GM23338 (cell line): ENCODE results near the gene TOR1AIP1. TPM values are rescaled to one million over a fixed set of nuclear protein-coding genes. Genes with fewer than 3 reads are reported as not detected.

Experiments used
- ATAC-seq: fragments of 200-7000 bp; cut with Tn5 transposase; 3 replicates; pipeline ENCODE4 v1.9.1; 2020
- DNase-seq: peaks from one replicate; pipeline ENCODE4 v3.0.0-alpha.2; 2015; ENCODE audit warnings: low spot score
- H2AFZ ChIP-seq: fragments of 200-600 bp; sonication (generic); 2 replicates; pipeline ENCODE4 v1.8.0; 2016; ENCODE audit warnings: antibody characterized with exemption, mild to moderate bottlenecking, moderate library complexity
- H3F3A ChIP-seq: fragments of 200-600 bp; sonication (generic); replicated peaks from 2 replicates; pipeline ENCODE4 v1.8.0; 2017; ENCODE audit warnings: antibody characterized with exemption, mixed run types, low read depth
- H3K27ac ChIP-seq: fragments of 200-600 bp; sonication (generic); 2 replicates; pipeline ENCODE4 v1.6.1; 2016; ENCODE audit warnings: low read depth
- H3K27me3 ChIP-seq: fragments of 200-600 bp; sonication (generic); 2 replicates; pipeline ENCODE4 v1.8.0; 2016; ENCODE audit warnings: mild to moderate bottlenecking, mixed run types, moderate library complexity; ENCODE audit not compliant: insufficient read depth
- H3K36me3 ChIP-seq: fragments of 200-600 bp; sonication (generic); 2 replicates; pipeline ENCODE4 v1.8.0; 2016; ENCODE audit warnings: mild to moderate bottlenecking; ENCODE audit not compliant: insufficient read depth
- H3K4me1 ChIP-seq: fragments of 200-600 bp; sonication (generic); 2 replicates; pipeline ENCODE4 v1.8.0; 2016; ENCODE audit warnings: mild to moderate bottlenecking, moderate library complexity; ENCODE audit not compliant: insufficient read depth
- H3K4me2 ChIP-seq: fragments of 200-600 bp; sonication (generic); 2 replicates; pipeline ENCODE4 v1.7.1; 2017; ENCODE audit warnings: mixed run types
- H3K4me3 ChIP-seq: fragments of 200-600 bp; sonication (generic); 2 replicates; pipeline ENCODE4 v1.6.1; 2016; ENCODE audit warnings: mixed run types
- H3K79me2 ChIP-seq: fragments of 200-600 bp; sonication (generic); replicated peaks from 2 replicates; pipeline ENCODE4 v1.8.0; 2017; ENCODE audit warnings: mild to moderate bottlenecking; ENCODE audit not compliant: insufficient read depth
- H3K9me2 ChIP-seq: fragments of 200-600 bp; sonication (generic); 2 replicates; pipeline ENCODE4 v1.8.0; 2017; ENCODE audit not compliant: insufficient read depth
- H4K20me1 ChIP-seq: fragments of 200-600 bp; sonication (generic); replicated peaks from 2 replicates; pipeline ENCODE4 v1.8.0; 2017; ENCODE audit warnings: mild to moderate bottlenecking; ENCODE audit not compliant: insufficient read depth
- H3K27ac Mint-ChIP-seq: 2 replicates; pipeline ENCODE4 v1.8.0; 2020; ENCODE audit warnings: inconsistent platforms, mild to moderate bottlenecking, moderate library complexity, mixed read lengths
- H3K27me3 Mint-ChIP-seq: 3 replicates; pipeline ENCODE4 v1.8.0; 2022; ENCODE audit warnings: low read depth, mild to moderate bottlenecking, moderate library complexity, mixed read lengths, inconsistent platforms; ENCODE audit not compliant: insufficient read depth, poor library complexity
- H3K36me3 Mint-ChIP-seq: 3 replicates; pipeline ENCODE4 v1.8.0; 2021; ENCODE audit warnings: low read depth, mild to moderate bottlenecking, inconsistent platforms, moderate library complexity, mixed read lengths
- H3K4me1 Mint-ChIP-seq: 3 replicates; pipeline ENCODE4 v1.8.0; 2020; ENCODE audit warnings: mild to moderate bottlenecking, inconsistent platforms, mixed read lengths
- H3K4me3 Mint-ChIP-seq: 3 replicates; pipeline ENCODE4 v1.8.0; 2021; ENCODE audit warnings: moderate library complexity, mild to moderate bottlenecking, inconsistent platforms, mixed read lengths
- H3K9me3 Mint-ChIP-seq: 3 replicates; pipeline ENCODE4 v1.8.0; 2020; ENCODE audit warnings: moderate library complexity, mild to moderate bottlenecking, inconsistent platforms, mixed read lengths
- CREB1 ChIP-seq: fragments of 250-450 bp; sonication (Bioruptor Pico); IDR thresholded peaks from 2 replicates; pipeline ENCODE4 v1.5.0; 2020; ENCODE audit warnings: low read depth, mild to moderate bottlenecking, moderate library complexity
- EZH2phosphoT487 ChIP-seq: fragments of 200-600 bp; sonication (generic); IDR thresholded peaks from one replicate; pipeline ENCODE4 v1.8.1; 2018; ENCODE audit warnings: antibody characterized with exemption; ENCODE audit not compliant: unreplicated experiment
- NANOG ChIP-seq: IDR thresholded peaks from 2 replicates; pipeline ENCODE4 v1.6.1; 2016; ENCODE audit warnings: antibody characterized with exemption, borderline replicate concordance
- POLR2AphosphoS5 ChIP-seq: IDR thresholded peaks from 2 replicates; pipeline ENCODE4 v1.6.1; 2016; ENCODE audit warnings: antibody characterized with exemption, low read depth
- ZNF114 ChIP-seq: fragments of 250-450 bp; sonication (Bioruptor Pico); IDR thresholded peaks from 2 replicates; pipeline ENCODE4 v1.5.0; 2020; ENCODE audit warnings: mild to moderate bottlenecking, moderate library complexity
- ZNF331 ChIP-seq: fragments of 250-450 bp; sonication (Bioruptor Pico); IDR thresholded peaks from 2 replicates; pipeline ENCODE4 v1.5.0; 2020; ENCODE audit warnings: low read depth, mild to moderate bottlenecking, moderate library complexity
- polyA plus RNA-seq: library from polyadenylated mRNA; unstranded; fragments of >200 nt; fragmentation: Nextera tagmentation; extraction: Ambion mirVana; gene quantifications from 2 replicates; pipeline ENCODE4 v1.2.1, GENCODE V29; 2016
- total RNA-seq: library from RNA; depleted of rRNA; stranded (reverse); fragments of >200 nt; shearing (Covaris generic); gene quantifications from 2 replicates; pipeline ENCODE4 v1.2.3, GENCODE V29; 2014
- TF ChIP-seq, protein P1 (sequence below), 2 experiments: fragments of 200-600 bp in 1 of 2; sonication (generic) in 1 of 2; conservative IDR thresholded peaks; 2 replicates each; pipeline versions ENCODE4 v1.5.1 to v1.6.1; 2016 to 2017; ENCODE audit warnings: antibody characterized with exemption in 2 of 2, low read depth in 2 of 2, mild to moderate bottlenecking in 2 of 2, moderate library complexity in 1 of 2
- TF ChIP-seq, protein P2 (sequence below): IDR thresholded peaks from one replicate; pipeline ENCODE4 v1.6.1; 2018; ENCODE audit warnings: antibody characterized with exemption; ENCODE audit not compliant: unreplicated experiment

The TOR1AIP1 gene
- total and polyA plus RNA-seq, 2 experiments from 2014 or later = 16.9 to 20.6 TPM

DNA sequence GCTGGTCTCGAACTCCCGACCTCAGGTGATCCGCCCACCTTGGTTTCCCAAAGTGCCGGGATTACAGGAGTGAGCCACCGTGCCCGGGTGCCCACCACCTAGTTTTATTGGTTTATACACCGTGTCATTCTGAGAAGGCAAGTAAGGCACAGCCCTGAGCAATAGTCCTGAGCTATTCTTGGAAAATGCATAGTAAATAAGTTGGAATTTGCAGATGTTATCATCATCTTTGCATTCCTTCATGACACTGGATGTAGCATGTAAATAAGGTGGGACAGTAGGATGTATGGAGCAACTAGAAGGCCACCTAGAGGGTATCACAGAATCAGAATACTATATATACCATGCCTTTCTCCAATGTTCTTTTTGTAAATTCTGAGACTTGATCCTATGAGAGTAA, 15.5 kb upstream of the TOR1AIP1 start:
- H3K79me2 ChIP-seq = peaks cover 51% of the 10 kb centered on the region
- Mint-ChIP-seq H3K27ac (no peak overlapping the region), H3K4me1 (peaks cover 6% of the 10 kb centered on the region; the same call in 2 of the 3 replicates), H3K36me3 (peaks cover 39% of the 10 kb centered on the region), H3K4me3 (no peak overlapping the region), H3K27me3 (peaks cover 6% of the 10 kb centered on the region), H3K9me3 (no peaks in the 10 kb centered on the region)
- no peak overlapping the region for H3K27ac ChIP-seq
- no peaks in the 10 kb centered on the region for H3K9me2 ChIP-seq
- no peak for ATAC-seq
- H4K20me1 ChIP-seq = 0 out of 2 replicates have a peak, but pooled peaks cover 15% of the 10 kb centered on the region
- 0 out of 2 replicates have a peak, but pooled peaks cover 3% of the 10 kb centered on the region for H3F3A ChIP-seq
- TF ChIP-seq CREB1 (CRISPR knock-in tag) = no peak
- TF ChIP-seq ZNF114 = no peak
- TF ChIP-seq ZNF331 (CRISPR knock-in tag) = no peak
- no peak for TF ChIP-seq EZH2phosphoT487
- TF ChIP-seq POLR2AphosphoS5 = no peak
- no peak overlapping the region for H3K4me2 ChIP-seq
- peaks cover 27% of the 10 kb centered on the region for H3K36me3 ChIP-seq
- DNase-seq = no peak
- H3K27me3 ChIP-seq = no peaks in the 10 kb centered on the region
- H3K4me1 ChIP-seq = no peaks in the 10 kb centered on the region
- no peak overlapping the region for H2AFZ ChIP-seq
- no peak overlapping the region for H3K4me3 ChIP-seq

DNA sequence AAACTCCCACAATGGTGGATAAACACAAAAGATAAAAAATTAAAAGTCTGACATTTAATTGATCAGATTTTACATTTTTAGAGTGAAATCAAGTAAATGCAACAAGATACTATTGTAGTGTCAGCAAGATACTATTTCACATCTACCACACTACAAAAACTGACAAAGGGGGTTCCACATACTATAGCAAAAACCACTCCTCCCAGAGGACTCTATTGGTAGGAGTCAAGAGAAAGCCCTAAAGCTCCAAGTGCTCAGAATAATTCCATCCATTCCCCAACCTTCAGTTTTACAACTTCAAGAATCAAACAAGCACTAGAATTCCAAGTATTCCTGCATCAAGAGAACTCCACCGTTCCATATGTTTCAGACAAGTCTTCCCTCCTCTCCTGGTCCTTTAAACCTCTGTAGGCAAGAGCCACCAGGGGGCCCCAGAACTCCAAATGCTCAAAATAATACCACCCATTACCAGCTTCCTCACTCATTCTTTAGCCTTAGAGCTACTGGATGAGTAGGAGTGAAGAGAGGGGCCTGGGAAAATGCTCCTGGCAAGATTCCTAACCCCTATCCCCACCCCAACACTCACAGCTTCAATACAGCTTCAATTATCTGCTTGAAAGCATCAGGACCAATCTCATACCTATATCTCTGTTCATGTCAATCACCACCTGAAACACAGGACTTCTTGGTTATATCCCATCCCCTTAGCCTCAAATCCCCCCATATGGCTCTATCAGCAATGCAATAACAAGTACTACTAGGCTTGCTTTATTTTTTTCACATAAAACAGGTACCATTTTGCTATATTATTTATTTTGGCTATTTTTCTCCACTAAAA, 14.4 kb upstream of the TOR1AIP1 start:
- no peaks in the 10 kb centered on the region for H3K27me3 ChIP-seq
- H3K9me2 ChIP-seq = no peaks in the 10 kb centered on the region
- 0 out of 2 replicates have a peak, but pooled peaks cover 3% of the 10 kb centered on the region for H3F3A ChIP-seq
- H4K20me1 ChIP-seq = 0 out of 2 replicates have a peak, but pooled peaks cover 15% of the 10 kb centered on the region
- peaks cover 6% of the 10 kb centered on the region for H3K27me3 Mint-ChIP-seq
- peaks cover 6% of the 10 kb centered on the region; the same call in 2 of the 3 replicates for H3K4me1 Mint-ChIP-seq
- H3K27ac ChIP-seq = 0 out of 2 replicates have a peak overlapping the region, but pooled peaks have one; percentile 27
- H3K4me3 Mint-ChIP-seq = no peak overlapping the region
- no peak for TF ChIP-seq NANOG
- TF ChIP-seq, protein P1, sequence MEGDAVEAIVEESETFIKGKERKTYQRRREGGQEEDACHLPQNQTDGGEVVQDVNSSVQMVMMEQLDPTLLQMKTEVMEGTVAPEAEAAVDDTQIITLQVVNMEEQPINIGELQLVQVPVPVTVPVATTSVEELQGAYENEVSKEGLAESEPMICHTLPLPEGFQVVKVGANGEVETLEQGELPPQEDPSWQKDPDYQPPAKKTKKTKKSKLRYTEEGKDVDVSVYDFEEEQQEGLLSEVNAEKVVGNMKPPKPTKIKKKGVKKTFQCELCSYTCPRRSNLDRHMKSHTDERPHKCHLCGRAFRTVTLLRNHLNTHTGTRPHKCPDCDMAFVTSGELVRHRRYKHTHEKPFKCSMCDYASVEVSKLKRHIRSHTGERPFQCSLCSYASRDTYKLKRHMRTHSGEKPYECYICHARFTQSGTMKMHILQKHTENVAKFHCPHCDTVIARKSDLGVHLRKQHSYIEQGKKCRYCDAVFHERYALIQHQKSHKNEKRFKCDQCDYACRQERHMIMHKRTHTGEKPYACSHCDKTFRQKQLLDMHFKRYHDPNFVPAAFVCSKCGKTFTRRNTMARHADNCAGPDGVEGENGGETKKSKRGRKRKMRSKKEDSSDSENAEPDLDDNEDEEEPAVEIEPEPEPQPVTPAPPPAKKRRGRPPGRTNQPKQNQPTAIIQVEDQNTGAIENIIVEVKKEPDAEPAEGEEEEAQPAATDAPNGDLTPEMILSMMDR (conservative IDR thresholded peaks at IDR 0.05; ENCODE audit: low read depth in 2 of 2) = peak; percentile 74 to 87
- no peak overlapping the region for H3K27ac Mint-ChIP-seq
- ATAC-seq (peak; percentile 98), DNase-seq (peak; percentile 91)
- no peaks in the 10 kb centered on the region for H3K9me3 Mint-ChIP-seq
- H3K79me2 ChIP-seq = peaks cover 62% of the 10 kb centered on the region
- H3K36me3 Mint-ChIP-seq = peaks cover 39% of the 10 kb centered on the region
- H3K4me1 ChIP-seq = no peaks in the 10 kb centered on the region
- H2AFZ ChIP-seq = no peak overlapping the region
- H3K36me3 ChIP-seq = peaks cover 27% of the 10 kb centered on the region
- no peak overlapping the region for H3K4me3 ChIP-seq
- H3K4me2 ChIP-seq = no peak overlapping the region

DNA sequence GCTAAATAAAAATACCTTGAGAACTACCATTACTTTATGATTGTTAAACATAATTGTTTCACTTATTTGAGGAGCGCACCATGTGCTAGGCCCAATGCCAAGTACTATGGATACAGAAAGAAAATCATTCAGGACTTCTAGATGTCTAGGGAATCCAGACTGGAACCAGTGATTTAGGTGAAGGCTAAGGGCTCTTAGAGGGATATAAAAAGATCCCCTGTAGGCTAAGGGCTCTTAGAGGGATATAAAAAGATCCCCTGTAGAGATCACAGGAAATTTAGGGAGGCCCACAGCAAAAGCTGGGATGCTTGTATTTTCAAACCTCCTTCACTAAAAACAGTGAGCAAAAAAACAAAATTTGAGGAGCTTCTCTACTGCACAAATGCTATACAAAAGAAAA, 11.2 kb upstream of the TOR1AIP1 start:
- Mint-ChIP-seq H3K27ac (no peak overlapping the region), H3K27me3 (peaks cover 6% of the 10 kb centered on the region), H3K4me3 (no peak overlapping the region), H3K36me3 (peaks cover 27% of the 10 kb centered on the region), H3K9me3 (no peaks in the 10 kb centered on the region), H3K4me1 (peaks cover 6% of the 10 kb centered on the region; the same call in 2 of the 3 replicates)
- H2AFZ ChIP-seq = no peak overlapping the region
- H4K20me1 ChIP-seq = peaks cover 25% of the 10 kb centered on the region; the same call in 1 of the 2 replicates
- no peaks in the 10 kb centered on the region for H3K4me1 ChIP-seq
- no peak overlapping the region for H3K27ac ChIP-seq
- no peak overlapping the region for H3K4me2 ChIP-seq
- H3F3A ChIP-seq = 0 out of 2 replicates have a peak, but pooled peaks cover 3% of the 10 kb centered on the region
- ATAC-seq (no peak), DNase-seq (no peak)
- no peak overlapping the region for H3K4me3 ChIP-seq
- peaks cover 6% of the 10 kb centered on the region for H3K36me3 ChIP-seq
- H3K9me2 ChIP-seq = no peaks in the 10 kb centered on the region
- no peaks in the 10 kb centered on the region for H3K27me3 ChIP-seq
- peaks cover 86% of the 10 kb centered on the region for H3K79me2 ChIP-seq
- TF ChIP-seq POLR2AphosphoS5 (no peak), EZH2phosphoT487 (no peak), ZNF331 (CRISPR knock-in tag) (no peak), ZNF114 (no peak), CREB1 (CRISPR knock-in tag) (no peak)
- TF ChIP-seq, protein P1 (conservative IDR thresholded peaks at IDR 0.05; ENCODE audit: low read depth in 2 of 2) = no peak
- TF ChIP-seq, protein P2, sequence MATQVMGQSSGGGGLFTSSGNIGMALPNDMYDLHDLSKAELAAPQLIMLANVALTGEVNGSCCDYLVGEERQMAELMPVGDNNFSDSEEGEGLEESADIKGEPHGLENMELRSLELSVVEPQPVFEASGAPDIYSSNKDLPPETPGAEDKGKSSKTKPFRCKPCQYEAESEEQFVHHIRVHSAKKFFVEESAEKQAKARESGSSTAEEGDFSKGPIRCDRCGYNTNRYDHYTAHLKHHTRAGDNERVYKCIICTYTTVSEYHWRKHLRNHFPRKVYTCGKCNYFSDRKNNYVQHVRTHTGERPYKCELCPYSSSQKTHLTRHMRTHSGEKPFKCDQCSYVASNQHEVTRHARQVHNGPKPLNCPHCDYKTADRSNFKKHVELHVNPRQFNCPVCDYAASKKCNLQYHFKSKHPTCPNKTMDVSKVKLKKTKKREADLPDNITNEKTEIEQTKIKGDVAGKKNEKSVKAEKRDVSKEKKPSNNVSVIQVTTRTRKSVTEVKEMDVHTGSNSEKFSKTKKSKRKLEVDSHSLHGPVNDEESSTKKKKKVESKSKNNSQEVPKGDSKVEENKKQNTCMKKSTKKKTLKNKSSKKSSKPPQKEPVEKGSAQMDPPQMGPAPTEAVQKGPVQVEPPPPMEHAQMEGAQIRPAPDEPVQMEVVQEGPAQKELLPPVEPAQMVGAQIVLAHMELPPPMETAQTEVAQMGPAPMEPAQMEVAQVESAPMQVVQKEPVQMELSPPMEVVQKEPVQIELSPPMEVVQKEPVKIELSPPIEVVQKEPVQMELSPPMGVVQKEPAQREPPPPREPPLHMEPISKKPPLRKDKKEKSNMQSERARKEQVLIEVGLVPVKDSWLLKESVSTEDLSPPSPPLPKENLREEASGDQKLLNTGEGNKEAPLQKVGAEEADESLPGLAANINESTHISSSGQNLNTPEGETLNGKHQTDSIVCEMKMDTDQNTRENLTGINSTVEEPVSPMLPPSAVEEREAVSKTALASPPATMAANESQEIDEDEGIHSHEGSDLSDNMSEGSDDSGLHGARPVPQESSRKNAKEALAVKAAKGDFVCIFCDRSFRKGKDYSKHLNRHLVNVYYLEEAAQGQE = no peak
